ENCODE data around the gene MYO3A. TPM values are rescaled to one million over a fixed set of nuclear protein-coding genes. Genes with fewer than 3 reads are reported as not detected.
A peak's percentile ranks its signal among the peaks of the same experiment; 100 is the strongest.

Gene MYO3A, protein sequence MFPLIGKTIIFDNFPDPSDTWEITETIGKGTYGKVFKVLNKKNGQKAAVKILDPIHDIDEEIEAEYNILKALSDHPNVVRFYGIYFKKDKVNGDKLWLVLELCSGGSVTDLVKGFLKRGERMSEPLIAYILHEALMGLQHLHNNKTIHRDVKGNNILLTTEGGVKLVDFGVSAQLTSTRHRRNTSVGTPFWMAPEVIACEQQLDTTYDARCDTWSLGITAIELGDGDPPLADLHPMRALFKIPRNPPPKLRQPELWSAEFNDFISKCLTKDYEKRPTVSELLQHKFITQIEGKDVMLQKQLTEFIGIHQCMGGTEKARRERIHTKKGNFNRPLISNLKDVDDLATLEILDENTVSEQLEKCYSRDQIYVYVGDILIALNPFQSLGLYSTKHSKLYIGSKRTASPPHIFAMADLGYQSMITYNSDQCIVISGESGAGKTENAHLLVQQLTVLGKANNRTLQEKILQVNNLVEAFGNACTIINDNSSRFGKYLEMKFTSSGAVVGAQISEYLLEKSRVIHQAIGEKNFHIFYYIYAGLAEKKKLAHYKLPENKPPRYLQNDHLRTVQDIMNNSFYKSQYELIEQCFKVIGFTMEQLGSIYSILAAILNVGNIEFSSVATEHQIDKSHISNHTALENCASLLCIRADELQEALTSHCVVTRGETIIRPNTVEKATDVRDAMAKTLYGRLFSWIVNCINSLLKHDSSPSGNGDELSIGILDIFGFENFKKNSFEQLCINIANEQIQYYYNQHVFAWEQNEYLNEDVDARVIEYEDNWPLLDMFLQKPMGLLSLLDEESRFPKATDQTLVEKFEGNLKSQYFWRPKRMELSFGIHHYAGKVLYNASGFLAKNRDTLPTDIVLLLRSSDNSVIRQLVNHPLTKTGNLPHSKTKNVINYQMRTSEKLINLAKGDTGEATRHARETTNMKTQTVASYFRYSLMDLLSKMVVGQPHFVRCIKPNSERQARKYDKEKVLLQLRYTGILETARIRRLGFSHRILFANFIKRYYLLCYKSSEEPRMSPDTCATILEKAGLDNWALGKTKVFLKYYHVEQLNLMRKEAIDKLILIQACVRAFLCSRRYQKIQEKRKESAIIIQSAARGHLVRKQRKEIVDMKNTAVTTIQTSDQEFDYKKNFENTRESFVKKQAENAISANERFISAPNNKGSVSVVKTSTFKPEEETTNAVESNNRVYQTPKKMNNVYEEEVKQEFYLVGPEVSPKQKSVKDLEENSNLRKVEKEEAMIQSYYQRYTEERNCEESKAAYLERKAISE (N-terminal part only)
- polyA plus RNA-seq = 1 to 10 TPM in 1 of 4 donors, under 1 TPM in 1, not detected in 2; 0.09 to 2.3 TPM
- long read RNA-seq, donor 1 = 0 reads
- long read RNA-seq, donor 2 = 0 reads
- long read RNA-seq, donor 3 = 0 reads
- long read RNA-seq, donor 4 = 0 reads
- long read RNA-seq, donor 5 = 0 reads
- long read RNA-seq, donor 6 = 0 reads
- long read RNA-seq, donor 7 = 0 reads
- long read RNA-seq, donor 8 = 0 reads
- long read RNA-seq, donor 9 = 0 reads
- long read RNA-seq, donor 10 = 0 reads

GRCh38 chr10:25933653-25934608 is at the start of gene MYO3A:
Gene MYO3A (plus strand): TSS chr10:25934229. CDS start chr10:25952111, 17,882 bp downstream.
- no peaks in the 10 kb centered on the region for H3K9me3 ChIP-seq (ENCODE audit: control insufficient read depth in 2 of 2, insufficient read depth in 1 of 2, low read depth in 1 of 2, low read length in 1 of 2)
- DNase-seq (peak in 1 of 2 donors; percentile 49), FAIRE-seq (no peak)
- WGBS, 3 donors = 5 to 10% (median 8%) methylated on average over 66 to 73 of the region's 73 CpGs
- no peak within 1 kb of the TSS for H3K27ac ChIP-seq (ENCODE audit: low read depth in 1 of 3, low read length in 2 of 3)
- no peaks in the 10 kb centered on the region for H3K4me1 ChIP-seq (ENCODE audit: control insufficient read depth in 3 of 3, insufficient read depth in 2 of 3, low read depth in 1 of 3, low read length in 2 of 3)
- H3K27me3 ChIP-seq (ENCODE audit: control insufficient read depth in 3 of 3, insufficient read depth in 3 of 3, low read length in 3 of 3) = peaks cover 6 to 14% (median 14%) of the 10 kb centered on the region in 3 donors
- H3K4me3 ChIP-seq (ENCODE audit: low read depth in 1 of 3, low read length in 3 of 3) = peak within 1 kb of the TSS in 2 of 3 donors; percentile 35 to 45
- H3K36me3 ChIP-seq (ENCODE audit: control insufficient read depth in 3 of 3, insufficient read depth in 2 of 3, low read depth in 1 of 3, low read length in 3 of 3) = no peaks in the 10 kb centered on the region

DNA sequence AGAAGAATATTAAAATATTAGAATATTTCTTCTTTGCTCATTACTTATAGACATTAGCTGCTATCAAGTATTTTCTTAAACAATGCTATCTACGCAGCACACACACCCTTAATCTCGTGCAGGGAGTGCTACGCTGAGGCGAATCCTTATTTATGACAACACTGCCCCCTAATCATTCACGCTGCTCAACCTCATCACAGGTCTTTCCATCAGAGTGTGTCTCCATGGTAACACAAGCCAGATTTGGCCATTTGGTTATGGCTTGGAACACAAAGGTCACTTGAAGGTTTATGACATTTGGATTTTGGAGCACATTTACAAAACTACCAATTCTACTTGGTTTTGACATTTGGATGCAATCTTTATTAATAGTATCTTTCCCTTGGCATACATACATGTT is 45.4 kb upstream of the MYO3A start:
- DNase-seq = no peak
- FAIRE-seq = no peak
- H3K36me3 ChIP-seq (ENCODE audit: control insufficient read depth in 3 of 3, insufficient read depth in 2 of 3, low read depth in 1 of 3, low read length in 3 of 3) = no peaks in the 10 kb centered on the region
- H3K9me3 ChIP-seq (ENCODE audit: control insufficient read depth in 2 of 2, insufficient read depth in 1 of 2, low read depth in 1 of 2, low read length in 1 of 2) = peaks cover 0 to 10% of the 10 kb centered on the region in 2 donors
- H3K27ac ChIP-seq (ENCODE audit: low read depth in 1 of 3, low read length in 2 of 3) = no peak overlapping the region
- H3K4me1 ChIP-seq (ENCODE audit: control insufficient read depth in 3 of 3, insufficient read depth in 2 of 3, low read depth in 1 of 3, low read length in 2 of 3) = no peaks in the 10 kb centered on the region
- no peak overlapping the region for H3K4me3 ChIP-seq (ENCODE audit: low read depth in 1 of 3, low read length in 3 of 3)
- 36 to 49% (median 38%) methylated on average over 5 of the region's 5 CpGs for WGBS, 3 donors
- H3K27me3 ChIP-seq (ENCODE audit: control insufficient read depth in 3 of 3, insufficient read depth in 3 of 3, low read length in 3 of 3) = no peaks in the 10 kb centered on the region

- 56 to 78% (median 78%) methylated on average over 2 of the region's 2 CpGs for WGBS, 3 donors
- Histone ChIP-seq H3K27me3 (ENCODE audit: control insufficient read depth in 3 of 3, insufficient read depth in 3 of 3, low read length in 3 of 3) (no peaks in the 10 kb centered on the region), H3K36me3 (ENCODE audit: control insufficient read depth in 3 of 3, insufficient read depth in 2 of 3, low read depth in 1 of 3, low read length in 3 of 3) (no peaks in the 10 kb centered on the region), H3K27ac (ENCODE audit: low read depth in 1 of 3, low read length in 2 of 3) (no peak overlapping the region), H3K9me3 (ENCODE audit: control insufficient read depth in 2 of 2, insufficient read depth in 1 of 2, low read depth in 1 of 2, low read length in 1 of 2) (peaks cover 0 to 10% of the 10 kb centered on the region in 2 donors), H3K4me3 (ENCODE audit: low read depth in 1 of 3, low read length in 3 of 3) (no peak overlapping the region), H3K4me1 (ENCODE audit: control insufficient read depth in 3 of 3, insufficient read depth in 2 of 3, low read depth in 1 of 3, low read length in 2 of 3) (no peaks in the 10 kb centered on the region)
- no peak for FAIRE-seq
- DNase-seq = no peak
Observed at GRCh38 chr10:25890995-25891394, 43.0 kb upstream of the MYO3A start.

GRCh38 chr10:25895856-25896255 is 38.2 kb upstream of the MYO3A start:
- Histone ChIP-seq H3K9me3 (ENCODE audit: control insufficient read depth in 2 of 2, insufficient read depth in 1 of 2, low read depth in 1 of 2, low read length in 1 of 2) (peaks cover 0 to 10% of the 10 kb centered on the region in 2 donors), H3K36me3 (ENCODE audit: control insufficient read depth in 3 of 3, insufficient read depth in 2 of 3, low read depth in 1 of 3, low read length in 3 of 3) (no peaks in the 10 kb centered on the region), H3K4me3 (ENCODE audit: low read depth in 1 of 3, low read length in 3 of 3) (no peak overlapping the region), H3K4me1 (ENCODE audit: control insufficient read depth in 3 of 3, insufficient read depth in 2 of 3, low read depth in 1 of 3, low read length in 2 of 3) (no peaks in the 10 kb centered on the region), H3K27me3 (ENCODE audit: control insufficient read depth in 3 of 3, insufficient read depth in 3 of 3, low read length in 3 of 3) (no peaks in the 10 kb centered on the region), H3K27ac (ENCODE audit: low read depth in 1 of 3, low read length in 2 of 3) (no peak overlapping the region)
- WGBS, 3 donors = 79 to 87% (median 82%) methylated on average over 5 of the region's 5 CpGs
- DNase-seq (no peak), FAIRE-seq (no peak)

GRCh38 chr10:25896421-25896820 is 37.6 kb upstream of the MYO3A start:
- WGBS, 3 donors = 20 to 49% (median 43%) methylated on average over 3 of the region's 3 CpGs
- no peaks in the 10 kb centered on the region for H3K27me3 ChIP-seq (ENCODE audit: control insufficient read depth in 3 of 3, insufficient read depth in 3 of 3, low read length in 3 of 3)
- no peaks in the 10 kb centered on the region for H3K4me1 ChIP-seq (ENCODE audit: control insufficient read depth in 3 of 3, insufficient read depth in 2 of 3, low read depth in 1 of 3, low read length in 2 of 3)
- FAIRE-seq (no peak), DNase-seq (no peak)
- no peak overlapping the region for H3K27ac ChIP-seq (ENCODE audit: low read depth in 1 of 3, low read length in 2 of 3)
- peaks cover 0 to 9% of the 10 kb centered on the region in 2 donors for H3K9me3 ChIP-seq (ENCODE audit: control insufficient read depth in 2 of 2, insufficient read depth in 1 of 2, low read depth in 1 of 2, low read length in 1 of 2)
- no peaks in the 10 kb centered on the region for H3K36me3 ChIP-seq (ENCODE audit: control insufficient read depth in 3 of 3, insufficient read depth in 2 of 3, low read depth in 1 of 3, low read length in 3 of 3)
- H3K4me3 ChIP-seq (ENCODE audit: low read depth in 1 of 3, low read length in 3 of 3) = no peak overlapping the region

- DNase-seq (no peak), FAIRE-seq (no peak)
- Histone ChIP-seq H3K36me3 (ENCODE audit: control insufficient read depth in 3 of 3, insufficient read depth in 2 of 3, low read depth in 1 of 3, low read length in 3 of 3) (no peaks in the 10 kb centered on the region), H3K4me3 (ENCODE audit: low read depth in 1 of 3, low read length in 3 of 3) (no peak overlapping the region), H3K9me3 (ENCODE audit: control insufficient read depth in 2 of 2, insufficient read depth in 1 of 2, low read depth in 1 of 2, low read length in 1 of 2) (no peaks in the 10 kb centered on the region), H3K4me1 (ENCODE audit: control insufficient read depth in 3 of 3, insufficient read depth in 2 of 3, low read depth in 1 of 3, low read length in 2 of 3) (no peaks in the 10 kb centered on the region), H3K27ac (ENCODE audit: low read depth in 1 of 3, low read length in 2 of 3) (no peak overlapping the region), H3K27me3 (ENCODE audit: control insufficient read depth in 3 of 3, insufficient read depth in 3 of 3, low read length in 3 of 3) (no peaks in the 10 kb centered on the region)
- WGBS, 3 donors = 43 to 58% (median 49%) methylated on average over 3 of the region's 3 CpGs
Observed at GRCh38 chr10:25899304-25899703, 34.7 kb upstream of the MYO3A start.

DNA sequence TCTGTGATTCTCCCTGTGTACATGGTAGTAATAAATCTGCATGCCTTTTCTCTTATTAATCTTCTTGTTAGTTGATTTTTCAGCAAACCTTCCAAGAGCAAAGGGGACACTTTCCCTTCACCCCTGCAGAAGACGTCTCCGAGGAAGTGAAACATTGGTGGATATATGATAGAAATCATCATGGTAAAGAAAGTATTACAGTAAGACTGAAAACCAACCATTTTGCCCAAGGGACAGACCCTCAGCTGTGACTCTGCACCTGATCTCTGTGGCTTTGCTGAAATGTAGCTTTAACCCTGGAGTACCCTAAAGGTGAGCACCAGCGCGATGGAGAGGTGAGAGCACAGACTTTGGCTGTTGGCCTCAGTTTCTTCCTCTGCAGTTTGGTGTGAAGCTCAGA is 32.8 kb upstream of the MYO3A start:
- no peak overlapping the region for H3K4me3 ChIP-seq (ENCODE audit: low read depth in 1 of 3, low read length in 3 of 3)
- no peaks in the 10 kb centered on the region for H3K9me3 ChIP-seq (ENCODE audit: control insufficient read depth in 2 of 2, insufficient read depth in 1 of 2, low read depth in 1 of 2, low read length in 1 of 2)
- DNase-seq (no peak), FAIRE-seq (no peak)
- H3K36me3 ChIP-seq (ENCODE audit: control insufficient read depth in 3 of 3, insufficient read depth in 2 of 3, low read depth in 1 of 3, low read length in 3 of 3) = no peaks in the 10 kb centered on the region
- H3K27me3 ChIP-seq (ENCODE audit: control insufficient read depth in 3 of 3, insufficient read depth in 3 of 3, low read length in 3 of 3) = no peaks in the 10 kb centered on the region
- no peaks in the 10 kb centered on the region for H3K4me1 ChIP-seq (ENCODE audit: control insufficient read depth in 3 of 3, insufficient read depth in 2 of 3, low read depth in 1 of 3, low read length in 2 of 3)
- no peak overlapping the region for H3K27ac ChIP-seq (ENCODE audit: low read depth in 1 of 3, low read length in 2 of 3)
- WGBS, 3 donors = 91 to 94% (median 91%) methylated on average over 4 of the region's 4 CpGs
